Smooth muscle cell of the brain vasculature (primary cell): ENCODE data around the gene DPYD.

Experiments used
- DNase-seq: peaks from one replicate; pipeline ENCODE4 v3.0.0-alpha.2; 2012; ENCODE audit warnings: low read depth, low spot score

DPYD gene

GRCh38 chr1:97094247-97094972, 826.4 kb downstream of the DPYD start:
- no peak for DNase-seq

GRCh38 chr1:97093741-97094140, 827.1 kb downstream of the DPYD start:
- DNase-seq, result no peak

- DNase-seq, result no peak
These were observed 828.0 kb downstream of the DPYD start for GRCh38 chr1:97092824-97093223.

GRCh38 chr1:97091679-97092078, 829.2 kb downstream of the DPYD start:
- DNase-seq, result no peak

- DNase-seq, result no peak
These were observed 829.6 kb downstream of the DPYD start for GRCh38 chr1:97091263-97091662.

GRCh38 chr1:97090725-97091124, 830.1 kb downstream of the DPYD start:
- DNase-seq, result no peak

GRCh38 chr1:97089173-97089572, 831.7 kb downstream of the DPYD start:
- no peak for DNase-seq

- DNase-seq, result no peak
These were observed 832.4 kb downstream of the DPYD start for GRCh38 chr1:97088391-97088790.

GRCh38 chr1:97084546-97084945, 836.3 kb downstream of the DPYD start:
- DNase-seq, result no peak

GRCh38 chr1:97082160-97082848, 838.5 kb downstream of the DPYD start:
- no peak for DNase-seq

- DNase-seq, result no peak
These were observed 842.0 kb downstream of the DPYD start for GRCh38 chr1:97078872-97079271.

GRCh38 chr1:97077221-97077620, 843.6 kb downstream of the DPYD start:
- DNase-seq, result no peak

- no peak for DNase-seq
These were observed 846.1 kb downstream of the DPYD start for GRCh38 chr1:97074771-97075170.

GRCh38 chr1:97073936-97074335, 846.9 kb downstream of the DPYD start:
- DNase-seq, result no peak

GRCh38 chr1:97073169-97073568, 847.7 kb downstream of the DPYD start:
- no peak for DNase-seq

- DNase-seq, result no peak
These were observed 849.7 kb downstream of the DPYD start for GRCh38 chr1:97071173-97071572.

GRCh38 chr1:97070376-97070775, 850.5 kb downstream of the DPYD start:
- no peak for DNase-seq

- DNase-seq, result no peak
These were observed 851.5 kb downstream of the DPYD start for GRCh38 chr1:97069312-97069711.

- DNase-seq, result no peak
These were observed 854.0 kb downstream of the DPYD start for GRCh38 chr1:97066860-97067259.

- DNase-seq, result no peak
These were observed 857.3 kb downstream of the DPYD start for GRCh38 chr1:97063532-97063931.

GRCh38 chr1:97061604-97062003, 859.2 kb downstream of the DPYD start:
- DNase-seq, result no peak

- DNase-seq, result no peak
These were observed 864.4 kb downstream of the DPYD start for GRCh38 chr1:97056386-97056785.

GRCh38 chr1:97053268-97053667, 867.6 kb downstream of the DPYD start:
- DNase-seq, result no peak
